HG02571 (cell line): ENCODE results near the gene KCNQ1.

Experiments used
- ATAC-seq: cut with Tn5 transposase; IDR thresholded peaks from one replicate; pipeline ENCODE4 v1.9.1; 2021; ENCODE audit warnings: mild to moderate bottlenecking, moderate library complexity; ENCODE audit not compliant: unreplicated experiment

Gene KCNQ1

GRCh38 chr11:2827256-2827655 lies 382.4 kb downstream of the KCNQ1 start:
- ATAC-seq, result no peak

- ATAC-seq, result no peak
These were observed 383.0 kb downstream of the KCNQ1 start for GRCh38 chr11:2827792-2828191.

- no peak for ATAC-seq
These were observed 383.9 kb downstream of the KCNQ1 start for GRCh38 chr11:2828585-2829330.

GRCh38 chr11:2830030-2830812 lies 385.4 kb downstream of the KCNQ1 start:
- ATAC-seq, result no peak

- no peak for ATAC-seq
These were observed 386.1 kb downstream of the KCNQ1 start for GRCh38 chr11:2830886-2831285.

GRCh38 chr11:2831781-2832532 lies 387.1 kb downstream of the KCNQ1 start:
- no peak for ATAC-seq

- no peak for ATAC-seq
These were observed 387.8 kb downstream of the KCNQ1 start for GRCh38 chr11:2832533-2833020.

GRCh38 chr11:2833051-2833715 lies 388.4 kb downstream of the KCNQ1 start:
- no peak for ATAC-seq

- no peak for ATAC-seq
These were observed 389.1 kb downstream of the KCNQ1 start for GRCh38 chr11:2833716-2834502.

GRCh38 chr11:2834503-2835273 lies 389.9 kb downstream of the KCNQ1 start:
- no peak for ATAC-seq

- no peak for ATAC-seq
These were observed 390.5 kb downstream of the KCNQ1 start for GRCh38 chr11:2835296-2835695.

- no peak for ATAC-seq
These were observed 390.9 kb downstream of the KCNQ1 start for GRCh38 chr11:2835751-2836150.

- ATAC-seq, result no peak
These were observed 391.7 kb downstream of the KCNQ1 start for GRCh38 chr11:2836315-2837095.

GRCh38 chr11:2837096-2837601 lies 392.3 kb downstream of the KCNQ1 start:
- no peak for ATAC-seq

GRCh38 chr11:2837651-2838050 lies 392.8 kb downstream of the KCNQ1 start:
- ATAC-seq, result no peak

- ATAC-seq, result no peak
These were observed 393.3 kb downstream of the KCNQ1 start for GRCh38 chr11:2838091-2838490.

- no peak for ATAC-seq
These were observed 394.0 kb downstream of the KCNQ1 start for GRCh38 chr11:2838676-2839294.

- no peak for ATAC-seq
These were observed 394.7 kb downstream of the KCNQ1 start for GRCh38 chr11:2839395-2839943.
